HG03103 (cell line): Measurements from ENCODE around the gene CYRIA.

Experiments
- ATAC-seq: cut with Tn5 transposase; IDR thresholded peaks from one replicate; pipeline ENCODE4 v1.9.1; 2021; ENCODE audit warnings: low read depth; ENCODE audit not compliant: unreplicated experiment

Gene CYRIA

GRCh38 chr2:16671760-16672159 is 6.1 kb upstream of the CYRIA start:
- no peak for ATAC-seq

- ATAC-seq: no peak
Observed at GRCh38 chr2:16669388-16669787, 3.8 kb upstream of the CYRIA start.

DNA sequence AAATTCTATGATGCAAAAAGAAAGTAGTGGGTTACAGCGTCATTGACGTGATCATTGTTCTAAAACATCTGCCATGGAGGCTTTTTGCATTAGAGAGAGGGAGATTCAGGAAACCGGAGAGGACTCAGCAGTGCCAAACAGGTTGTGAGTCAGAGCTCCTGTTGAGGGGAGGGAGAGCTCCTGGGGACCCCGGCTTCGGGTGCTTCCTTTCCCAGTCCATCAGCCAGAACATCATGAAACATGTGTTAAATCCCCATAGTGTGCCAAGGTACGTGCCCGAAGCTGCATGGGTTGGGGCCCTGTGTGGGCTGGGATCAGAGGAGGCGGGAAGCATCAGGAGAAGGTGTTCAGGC is 791 bp upstream of the CYRIA start:
- ATAC-seq: no peak

- ATAC-seq: no peak
Observed at GRCh38 chr2:16664809-16665747, 556 bp downstream of the CYRIA start.

- ATAC-seq: no peak
Observed at GRCh38 chr2:16664052-16664731, 1.4 kb downstream of the CYRIA start.

DNA sequence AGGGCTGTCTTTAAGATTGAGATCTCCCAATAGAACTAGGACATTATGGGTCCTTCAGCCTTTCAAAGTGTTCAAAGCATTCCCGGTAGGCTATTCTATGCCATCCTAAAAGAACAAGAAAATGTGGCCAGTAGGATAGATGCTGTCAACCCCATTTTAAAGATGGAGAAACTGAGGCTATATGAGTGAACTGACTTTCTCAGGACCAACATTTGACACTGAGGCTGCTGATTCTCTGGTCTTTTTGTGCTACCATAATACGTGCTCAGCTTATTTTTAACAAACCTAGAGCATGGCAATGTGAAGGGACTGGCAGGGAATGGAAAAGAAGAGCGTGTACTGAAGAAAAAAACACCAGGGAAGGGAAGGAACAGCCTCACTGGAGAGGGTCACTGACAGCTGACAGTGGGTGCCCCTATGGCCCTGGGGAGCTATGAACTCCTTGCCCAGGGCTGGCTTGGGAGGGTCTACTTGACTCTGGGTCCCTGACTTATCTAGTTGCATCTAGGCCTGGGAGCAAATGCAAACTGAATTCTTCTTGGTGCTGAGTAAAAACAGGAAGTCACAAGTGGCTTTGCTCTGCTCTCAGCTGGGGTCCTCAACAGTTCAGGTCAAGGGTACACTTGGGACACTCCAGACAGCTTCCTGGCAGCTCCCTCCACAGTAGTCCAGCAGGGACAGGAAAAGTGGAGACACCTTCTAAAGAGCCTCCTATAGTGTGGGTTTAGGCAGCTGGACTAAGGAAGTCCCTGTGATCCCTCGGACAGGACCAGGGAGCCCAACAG is 2.3 kb downstream of the CYRIA start:
- no peak for ATAC-seq

GRCh38 chr2:16661936-16662839 is 3.4 kb downstream of the CYRIA start:
- no peak for ATAC-seq

DNA sequence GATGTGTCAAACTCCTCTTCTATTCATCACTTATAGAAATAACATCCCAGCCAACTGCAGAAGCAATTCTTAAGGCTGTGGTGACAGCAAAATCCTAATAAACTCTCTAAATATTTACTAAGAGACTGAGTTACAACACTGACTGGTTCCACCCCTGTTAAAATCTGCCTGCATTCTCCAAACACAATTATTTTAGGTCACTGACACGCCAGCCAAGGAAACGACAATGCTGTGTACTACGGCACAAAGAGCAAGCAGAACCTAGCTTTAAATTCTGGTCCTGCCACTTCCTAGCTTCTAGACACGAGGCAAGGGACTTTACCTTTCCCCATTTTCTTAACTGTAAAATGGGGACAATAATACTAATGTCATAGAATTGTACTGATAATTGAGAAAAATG is 4.1 kb downstream of the CYRIA start:
- ATAC-seq: no peak

GRCh38 chr2:16660556-16660955 is 5.1 kb downstream of the CYRIA start:
- no peak for ATAC-seq

DNA sequence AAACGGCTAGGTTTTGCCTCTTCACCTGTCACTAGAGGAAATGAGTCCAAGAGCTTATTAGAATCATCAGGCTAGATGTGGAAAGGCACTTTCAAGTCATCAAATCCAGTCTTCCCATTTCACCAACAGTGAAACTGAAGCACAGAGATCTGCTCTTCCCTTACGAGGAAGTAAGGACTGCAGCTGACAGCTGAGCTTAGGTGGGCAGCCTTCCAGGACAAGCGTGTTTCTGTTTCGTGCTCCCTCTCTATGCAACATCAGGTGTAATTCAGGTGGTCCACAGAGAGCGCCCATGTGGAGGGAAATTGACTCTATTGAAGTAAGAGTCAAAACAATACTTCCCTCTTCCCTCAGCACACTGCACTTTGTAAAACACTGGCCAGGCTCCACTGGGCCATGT is 5.5 kb downstream of the CYRIA start:
- no peak for ATAC-seq

DNA sequence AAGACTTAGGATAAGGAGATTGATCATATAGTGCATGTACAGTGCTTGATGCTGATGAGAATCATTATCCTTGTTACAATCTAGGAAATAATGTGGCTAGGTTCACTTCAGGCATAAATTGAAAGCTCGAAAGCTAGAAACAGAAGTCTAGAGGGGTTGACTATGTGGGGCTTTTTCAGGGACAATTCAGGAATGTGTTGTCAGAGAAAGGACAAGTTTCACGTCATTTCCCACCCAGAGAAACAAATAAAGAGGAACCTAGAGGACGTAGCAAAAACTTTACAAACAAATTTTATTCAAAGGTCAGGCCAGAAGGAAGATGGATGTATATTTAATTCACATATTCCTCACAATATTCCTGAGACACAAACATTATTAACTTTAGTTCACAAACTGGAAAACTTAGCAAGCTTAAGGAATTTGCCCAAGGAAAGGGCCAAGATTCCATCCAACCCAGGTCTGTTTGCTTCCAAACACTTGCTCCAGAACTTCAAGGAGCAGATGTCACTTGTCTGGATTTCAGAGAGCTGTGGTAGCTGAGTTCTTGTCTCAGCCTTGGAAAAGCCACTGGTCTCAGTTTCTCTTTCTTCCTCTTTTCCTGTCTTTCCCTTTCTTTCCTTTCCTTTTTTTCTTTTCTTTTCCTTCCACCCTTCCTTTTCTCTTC is 7.4 kb downstream of the CYRIA start:
- ATAC-seq: no peak

- no peak for ATAC-seq
Observed at GRCh38 chr2:16657671-16658070, 8.0 kb downstream of the CYRIA start.

DNA sequence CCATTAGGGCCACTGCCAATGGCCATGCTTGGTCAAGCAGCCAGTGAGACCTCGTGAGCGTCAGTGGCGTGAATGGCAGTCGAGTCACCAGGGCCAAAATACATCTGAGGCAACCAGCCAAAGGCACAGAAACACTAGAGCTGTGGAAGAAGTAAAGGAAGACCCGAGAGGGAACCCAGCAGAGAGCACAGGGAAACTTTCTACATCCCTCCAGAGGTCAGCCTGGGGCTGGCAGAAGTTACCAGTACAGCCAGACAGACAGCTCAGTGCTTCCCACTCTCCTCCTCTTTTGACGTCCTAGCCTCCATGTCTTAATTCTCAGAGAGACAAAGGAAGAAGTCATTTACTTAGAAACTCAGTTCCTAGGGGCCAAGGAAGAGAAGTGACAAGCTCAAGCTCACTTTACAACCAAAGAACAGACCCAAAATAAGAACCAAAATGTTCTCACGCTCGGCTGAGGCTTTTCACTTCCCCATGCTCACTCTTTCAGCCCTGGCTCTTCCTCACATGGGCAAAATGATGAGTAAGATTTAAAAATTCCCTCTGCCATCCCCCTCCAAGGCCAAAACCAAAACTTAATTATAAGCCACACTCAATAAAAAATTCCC is 8.7 kb downstream of the CYRIA start:
- peak; percentile 72 for ATAC-seq

DNA sequence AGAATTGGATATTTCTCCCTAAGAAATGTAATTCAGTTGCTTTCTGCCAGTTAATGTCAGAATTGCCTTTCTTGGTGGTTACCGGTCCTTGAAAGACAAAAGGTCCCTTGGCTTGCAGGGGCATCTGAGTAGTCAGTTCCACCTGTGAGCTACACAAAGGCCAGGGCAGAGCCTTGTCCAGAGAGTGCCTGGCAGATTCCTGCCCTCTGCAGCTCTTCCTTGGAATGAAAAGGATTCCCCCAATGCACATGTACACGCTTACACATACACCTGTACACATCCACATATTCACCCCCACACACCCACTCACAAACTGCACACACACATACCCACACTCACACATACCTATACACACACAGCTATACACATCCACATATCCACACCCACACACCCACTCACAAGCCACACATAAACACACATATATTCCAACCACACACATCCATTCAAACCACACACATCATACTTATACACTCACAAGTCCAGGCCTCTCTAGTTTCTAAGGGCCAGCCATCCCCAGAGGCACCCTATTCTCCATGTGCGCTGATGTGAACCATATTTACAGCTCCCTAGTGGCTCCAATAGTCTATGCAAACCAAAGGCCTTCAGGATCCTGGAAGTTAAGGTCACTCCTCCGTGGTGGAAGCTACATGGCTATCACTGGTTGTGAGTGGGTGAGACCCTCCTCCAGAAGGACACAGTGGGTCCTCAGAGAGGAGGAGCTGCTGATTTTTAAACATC is 9.6 kb downstream of the CYRIA start:
- ATAC-seq: no peak

- no peak for ATAC-seq
Observed at GRCh38 chr2:16655445-16655837, 10.2 kb downstream of the CYRIA start.

DNA sequence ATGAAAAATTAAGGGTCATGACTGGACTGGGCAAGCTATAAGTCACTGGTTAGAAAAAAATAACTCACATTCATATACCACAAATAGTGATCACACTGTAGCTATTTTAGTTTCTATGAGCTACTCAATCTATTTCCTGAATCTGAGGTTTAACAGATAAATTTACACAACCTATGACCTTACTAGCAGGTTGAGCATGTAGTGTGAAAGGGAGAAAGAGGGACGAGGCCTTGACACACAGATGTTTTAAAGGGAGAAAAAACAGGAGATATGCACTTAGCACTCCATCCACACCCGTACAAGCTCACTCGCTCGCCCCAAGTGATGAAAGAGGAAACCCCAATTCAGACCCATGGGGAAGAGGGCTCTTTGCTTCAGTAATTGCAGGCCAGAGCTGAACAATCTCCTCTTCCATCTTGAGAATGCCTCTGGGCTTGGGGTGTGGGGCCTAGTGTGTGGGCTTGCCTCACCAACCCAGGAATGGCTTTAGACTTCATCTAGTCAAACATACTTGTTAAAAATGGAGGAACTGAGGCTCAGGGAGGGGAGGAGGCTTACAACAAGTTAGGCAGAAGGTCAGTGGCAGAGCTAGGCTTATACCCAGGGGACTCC is 10.7 kb downstream of the CYRIA start:
- ATAC-seq: peak; percentile 21

DNA sequence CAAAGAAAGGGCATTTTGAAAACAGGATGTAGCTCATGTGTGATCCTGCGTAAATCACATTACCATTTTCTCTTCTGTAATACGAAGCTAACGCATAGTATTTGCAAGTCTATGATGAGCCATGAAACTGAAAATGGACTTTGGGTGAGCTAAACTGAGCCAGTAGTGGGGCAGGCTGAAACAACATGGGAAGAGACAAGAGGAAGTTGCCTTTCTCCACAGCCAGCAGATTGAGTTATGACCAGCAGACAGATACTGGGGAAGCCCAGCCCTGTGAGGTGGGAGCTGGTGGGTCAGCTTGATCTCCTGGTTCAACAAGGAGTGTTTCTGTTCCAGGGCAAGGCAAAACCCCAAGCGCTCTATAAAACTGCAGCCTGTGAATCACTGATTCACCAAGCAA is 11.8 kb downstream of the CYRIA start:
- peak; percentile 37 for ATAC-seq

GRCh38 chr2:16653083-16653375 is 12.6 kb downstream of the CYRIA start:
- ATAC-seq: no peak
